HG02973 (cell line): ENCODE measurements around the gene KANSL1L.
A peak's percentile ranks its signal among the peaks of the same experiment; 100 is the strongest.
"Not testable (repeated sequence)": the region's sequence is repeated elsewhere in the genome, so short reads cannot be mapped to it uniquely, and the experiment has no call there.

Experiments
- ATAC-seq: cut with Tn5 transposase; IDR thresholded peaks from one replicate; pipeline ENCODE4 v1.9.1; 2021; ENCODE audit warnings: moderate library complexity; ENCODE audit not compliant: unreplicated experiment

The KANSL1L gene, protein sequence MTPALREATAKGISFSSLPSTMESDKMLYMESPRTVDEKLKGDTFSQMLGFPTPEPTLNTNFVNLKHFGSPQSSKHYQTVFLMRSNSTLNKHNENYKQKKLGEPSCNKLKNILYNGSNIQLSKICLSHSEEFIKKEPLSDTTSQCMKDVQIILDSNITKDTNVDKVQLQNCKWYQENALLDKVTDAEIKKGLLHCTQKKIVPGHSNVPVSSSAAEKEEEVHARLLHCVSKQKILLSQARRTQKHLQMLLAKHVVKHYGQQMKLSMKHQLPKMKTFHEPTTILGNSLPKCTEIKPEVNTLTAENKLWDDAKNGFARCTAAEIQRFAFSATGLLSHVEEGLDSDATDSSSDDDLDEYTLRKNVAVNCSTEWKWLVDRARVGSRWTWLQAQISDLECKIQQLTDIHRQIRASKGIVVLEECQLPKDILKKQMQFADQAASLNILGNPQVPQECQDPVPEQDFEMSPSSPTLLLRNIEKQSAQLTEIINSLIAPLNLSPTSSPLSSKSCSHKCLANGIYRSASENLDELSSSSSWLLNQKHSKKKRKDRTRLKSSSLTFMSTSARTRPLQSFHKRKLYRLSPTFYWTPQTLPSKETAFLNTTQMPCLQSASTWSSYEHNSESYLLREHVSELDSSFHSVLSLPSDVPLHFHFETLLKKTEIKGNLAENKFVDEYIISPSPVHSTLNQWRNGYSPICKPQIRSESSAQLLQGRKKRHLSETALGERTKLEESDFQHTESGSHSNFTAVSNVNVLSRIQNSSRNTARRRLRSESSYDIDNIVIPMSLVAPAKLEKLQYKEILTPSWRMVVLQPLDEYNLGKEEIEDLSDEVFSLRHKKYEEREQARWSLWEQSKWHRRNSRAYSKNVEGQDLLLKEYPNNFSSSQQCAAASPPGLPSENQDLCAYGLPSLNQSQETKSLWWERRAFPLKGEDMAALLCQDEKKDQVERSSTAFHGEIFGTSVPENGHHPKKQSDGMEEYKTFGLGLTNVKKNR

DNA sequence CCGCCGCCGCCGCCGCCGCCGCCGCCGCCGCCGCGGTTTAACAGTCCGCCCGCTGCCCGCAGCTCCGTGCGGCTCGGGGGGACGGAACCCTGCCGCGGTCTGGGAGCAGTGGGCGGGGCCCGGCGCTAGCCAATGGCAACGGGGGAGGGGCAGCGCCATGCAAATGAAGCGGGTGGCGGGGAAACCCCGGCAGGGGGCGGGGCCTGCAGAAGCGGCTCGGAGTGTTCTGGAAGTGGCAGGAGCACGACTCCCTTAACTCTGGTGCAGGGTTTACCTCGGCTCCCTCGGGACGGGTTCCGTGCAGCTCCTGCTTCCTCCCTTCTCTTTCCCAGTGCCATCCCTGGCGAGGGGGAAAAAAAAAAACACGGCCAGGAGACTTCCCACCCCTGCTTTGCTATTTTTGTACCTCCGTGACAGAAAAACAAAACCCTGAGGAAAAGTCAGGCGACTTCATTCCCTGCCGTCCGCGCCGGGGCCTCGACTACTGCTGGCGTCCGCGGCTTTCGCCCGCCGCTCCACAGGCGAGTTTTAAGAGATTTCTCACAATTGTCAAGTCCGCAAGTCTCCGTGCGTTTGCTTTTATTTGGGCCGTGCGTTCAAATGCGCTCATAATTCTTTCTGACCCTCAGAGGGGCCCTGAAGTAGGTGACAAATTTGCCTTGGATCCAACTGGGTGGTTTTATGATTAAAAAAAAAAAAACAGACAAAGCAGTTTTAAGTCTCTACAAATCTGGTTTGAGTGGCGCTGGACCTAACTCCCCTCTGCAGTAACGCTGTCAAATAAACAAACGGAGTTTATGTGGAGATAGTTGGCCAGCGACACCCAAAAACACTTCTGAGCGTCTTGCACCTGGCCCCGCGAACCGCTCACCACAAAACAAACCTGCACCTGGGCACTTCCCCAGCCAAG, at the start of gene KANSL1L:
TSS of gene KANSL1L (minus strand) at position 101 of the 910 bp plus-strand sequence. CDS start 16,827 bp downstream, outside the sequence.
- ATAC-seq = peak; percentile 67

DNA sequence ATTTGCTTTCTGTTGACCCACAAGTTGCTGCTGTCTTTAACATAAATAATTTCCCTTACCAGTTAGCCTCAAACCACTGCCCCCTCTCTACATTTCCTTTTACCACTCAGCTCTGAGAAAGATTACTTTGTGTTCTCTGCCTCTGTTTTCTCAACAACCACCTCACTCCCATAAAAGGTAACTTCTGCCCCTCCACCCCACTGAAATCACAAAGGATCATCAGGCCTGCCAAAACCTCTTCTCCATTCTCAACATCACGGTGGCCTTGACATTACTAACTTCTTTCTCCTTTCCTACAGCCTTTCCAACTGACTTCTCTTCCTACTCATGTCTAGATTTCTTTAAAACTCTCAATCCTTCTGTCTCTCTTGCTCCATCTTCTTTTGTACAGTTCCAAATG, 43.9 kb upstream of the KANSL1L start:
- ATAC-seq = no peak

DNA sequence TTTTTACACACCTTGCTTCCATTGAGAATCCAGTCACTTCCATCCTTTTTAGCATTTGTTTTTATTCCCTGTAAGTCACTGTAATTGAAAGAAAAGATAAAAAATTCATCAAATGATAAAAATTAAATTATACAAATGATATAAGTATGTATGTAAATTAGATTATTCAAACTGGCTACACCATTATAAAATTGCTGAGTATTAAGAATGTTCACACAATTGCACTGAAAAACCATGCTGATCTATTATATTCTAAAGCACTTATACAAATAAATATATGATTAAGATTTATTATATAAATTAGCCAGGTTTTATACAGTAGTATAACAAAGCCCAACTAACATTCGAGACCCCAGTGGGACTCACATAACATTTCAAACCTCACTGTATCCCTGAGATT, 39.0 kb upstream of the KANSL1L start:
- no peak for ATAC-seq

DNA sequence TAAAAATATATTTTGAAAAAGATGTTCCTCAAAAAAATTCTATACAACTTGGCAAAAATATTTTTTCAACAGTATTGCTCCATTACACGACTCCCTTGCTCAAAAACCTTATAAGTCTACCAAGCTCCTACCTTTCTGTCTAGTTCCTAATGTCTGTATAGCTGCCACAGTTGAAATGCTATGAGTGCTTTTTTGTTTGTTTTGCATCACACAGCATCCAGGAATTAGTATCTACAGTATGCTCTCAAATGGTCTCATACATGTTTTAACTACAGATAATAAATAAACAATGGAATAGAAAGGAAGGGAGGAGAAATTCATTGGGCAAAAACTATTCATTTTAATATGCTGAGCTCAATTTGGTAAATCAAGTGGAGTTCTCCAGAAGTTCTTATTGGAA, 36.7 kb upstream of the KANSL1L start:
- ATAC-seq = no peak

DNA sequence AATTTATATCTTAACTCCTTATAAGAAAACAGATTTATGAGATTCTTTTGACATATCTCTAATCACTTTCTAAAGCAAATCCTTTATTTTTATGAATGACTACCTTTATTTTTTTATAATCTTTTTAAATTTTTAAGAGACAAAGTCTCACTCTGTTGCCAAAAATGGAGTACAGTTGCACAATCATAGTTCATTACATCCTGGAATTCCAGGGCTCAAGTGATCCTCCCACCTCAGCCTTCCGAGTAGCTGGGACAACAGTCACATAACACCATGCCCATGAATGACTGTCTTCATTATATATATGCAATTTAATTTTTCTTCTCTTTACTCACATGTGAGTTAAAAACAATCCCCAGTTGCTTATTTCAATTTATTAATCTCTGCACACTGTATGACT, 32.3 kb upstream of the KANSL1L start:
- no peak for ATAC-seq

DNA sequence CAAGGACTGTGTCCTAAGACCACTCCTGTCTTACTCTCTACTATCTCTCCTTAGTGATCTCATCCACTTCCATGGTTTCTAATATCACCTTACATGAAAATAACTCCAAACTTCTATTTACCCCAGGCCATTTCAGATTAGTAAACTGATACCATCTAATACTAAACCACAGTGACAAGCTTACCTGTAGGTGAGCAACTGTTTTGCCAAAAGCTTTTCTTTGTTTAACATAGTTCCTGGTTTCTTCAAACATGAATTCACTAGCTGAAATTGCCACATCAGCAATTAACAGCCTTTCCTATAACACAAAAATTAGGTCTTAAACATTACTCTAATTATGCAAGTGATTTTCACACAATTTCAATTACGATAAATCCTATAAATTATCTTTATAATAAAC, 31.9 kb upstream of the KANSL1L start:
- ATAC-seq = no peak

DNA sequence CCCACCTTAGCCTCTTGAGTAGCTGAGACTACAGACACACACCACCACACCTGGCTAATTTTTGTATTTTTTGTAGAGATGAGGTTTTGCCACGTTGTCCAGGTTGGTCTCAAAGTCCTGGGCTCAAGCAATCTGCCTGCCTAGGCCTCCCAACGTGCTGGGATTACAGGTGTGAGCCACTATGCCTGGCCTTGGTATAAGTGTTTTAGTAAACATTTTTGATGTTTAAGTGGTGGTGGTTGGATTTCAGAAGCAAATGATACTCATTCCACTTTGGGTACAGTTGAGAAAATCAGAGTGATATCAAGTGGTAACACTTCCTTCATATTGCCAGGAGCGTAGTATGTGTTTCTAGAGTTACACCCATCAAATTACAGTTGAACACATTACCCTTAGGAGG, 28.6 kb upstream of the KANSL1L start:
- no peak for ATAC-seq

DNA sequence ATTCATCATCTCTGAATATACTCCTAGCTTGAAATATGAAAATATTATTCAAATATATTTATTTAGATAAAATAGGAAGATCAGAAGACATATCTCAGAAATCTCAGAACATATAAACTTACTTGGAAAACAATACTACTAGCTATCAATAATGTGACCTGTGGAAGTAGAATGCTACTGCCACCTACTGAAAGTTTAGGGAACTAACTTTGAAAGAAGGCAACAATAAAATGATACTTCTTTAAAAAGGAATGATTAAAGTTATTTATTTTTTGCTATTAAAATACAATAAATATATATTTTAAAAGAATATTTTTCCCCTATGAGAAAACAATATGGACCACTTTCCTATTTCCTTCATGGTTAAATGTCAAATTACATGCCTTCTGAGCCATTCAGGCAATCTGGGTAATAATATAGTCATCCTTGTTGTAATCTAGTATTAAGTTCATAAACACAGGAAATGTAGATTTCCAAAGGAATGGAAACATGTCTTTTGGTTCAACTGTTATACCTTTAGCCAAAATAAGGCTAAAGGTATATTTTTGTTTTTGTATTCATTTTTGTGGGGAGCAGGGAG, 28.1 kb upstream of the KANSL1L start:
- peak; percentile 47 for ATAC-seq

DNA sequence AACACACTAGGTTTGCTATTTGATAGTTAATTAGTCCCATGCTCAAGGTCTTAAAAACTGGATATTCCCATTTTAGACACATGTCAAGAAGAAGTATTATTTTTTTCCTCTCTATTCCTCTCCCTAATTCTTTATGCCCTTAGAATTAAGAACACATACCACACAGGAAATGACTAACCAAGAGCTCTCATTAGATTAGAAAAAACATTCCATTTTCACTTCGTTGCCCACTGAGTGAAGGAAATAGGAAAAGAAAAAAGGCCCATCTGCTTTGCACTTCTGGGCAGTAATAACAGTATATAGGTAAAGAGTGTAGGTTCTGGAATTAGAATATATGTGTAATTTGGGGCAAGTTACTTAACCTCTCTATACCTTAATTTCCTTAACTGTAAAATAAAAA, 27.1 kb upstream of the KANSL1L start:
- ATAC-seq = no peak

DNA sequence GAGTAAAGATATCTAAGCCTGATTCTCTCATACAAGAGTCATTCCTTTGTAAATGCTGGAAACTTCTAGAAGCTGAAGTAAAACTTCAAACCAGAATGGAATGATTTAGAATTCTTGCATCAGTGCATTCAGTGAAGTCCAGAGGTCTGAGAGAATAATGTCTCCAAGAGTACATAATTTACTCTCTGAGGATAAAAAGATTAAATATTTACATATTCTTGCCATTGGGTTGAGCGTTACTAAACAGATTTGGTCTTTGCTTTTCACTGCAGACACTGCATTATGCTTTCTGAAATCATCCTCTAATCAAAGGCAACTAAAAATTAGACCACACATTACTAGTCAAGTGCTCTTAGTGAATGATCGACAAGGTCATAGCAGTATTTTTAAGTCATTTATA, 26.5 kb upstream of the KANSL1L start:
- ATAC-seq = no peak

DNA sequence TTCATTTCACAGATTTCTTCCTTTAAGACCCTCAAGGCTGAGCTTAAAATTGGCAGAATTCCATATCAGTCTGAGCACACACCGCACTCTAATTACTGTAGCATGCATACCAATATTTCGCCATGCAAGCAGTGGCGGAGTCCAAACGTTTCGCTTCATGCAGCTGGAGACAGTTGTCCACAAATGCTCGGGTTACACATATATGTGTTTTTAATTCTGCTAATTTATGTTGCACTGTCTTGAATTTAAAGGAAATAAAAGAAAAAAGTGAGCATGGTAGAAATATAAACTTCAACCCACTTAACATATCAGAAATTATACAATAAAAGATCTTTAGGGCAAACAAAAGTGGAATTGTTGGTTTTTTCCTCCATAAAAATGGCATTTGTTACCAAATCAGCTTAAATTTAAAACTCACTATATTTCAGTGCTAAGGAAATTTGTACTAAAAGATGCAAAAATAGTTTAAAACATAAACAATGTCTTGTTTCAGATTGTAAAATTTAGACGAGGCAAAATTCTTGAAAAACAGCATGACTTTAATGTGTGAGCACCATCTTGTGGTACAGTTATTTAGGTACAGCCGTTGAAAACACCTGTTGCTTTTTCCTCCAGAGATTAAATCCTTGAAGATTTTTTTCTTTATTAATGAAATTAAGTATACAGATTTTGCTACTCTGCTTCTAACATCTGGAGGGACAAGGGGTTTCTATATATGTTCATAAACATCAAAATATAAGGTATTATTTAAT, 24.1 kb upstream of the KANSL1L start:
- ATAC-seq = peak; percentile 49

DNA sequence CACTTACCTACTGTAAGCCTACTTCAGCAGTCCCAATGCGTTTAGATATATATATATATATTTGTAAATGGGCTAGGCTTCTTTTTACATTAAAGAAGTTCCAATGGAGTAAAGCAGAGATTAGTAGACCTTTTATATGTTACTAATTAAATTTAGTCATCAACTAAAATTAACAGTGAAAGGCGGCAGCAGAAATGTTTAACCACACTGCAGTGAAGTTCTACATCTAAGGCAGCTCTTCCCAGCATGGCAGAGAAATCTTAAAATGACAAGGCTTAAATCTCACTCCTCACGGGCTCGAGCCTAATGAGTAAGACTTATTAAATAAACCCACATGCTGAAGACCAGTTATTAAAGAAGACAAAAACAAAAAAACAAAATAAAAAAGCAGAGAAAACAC, 19.1 kb upstream of the KANSL1L start:
- ATAC-seq = no peak

DNA sequence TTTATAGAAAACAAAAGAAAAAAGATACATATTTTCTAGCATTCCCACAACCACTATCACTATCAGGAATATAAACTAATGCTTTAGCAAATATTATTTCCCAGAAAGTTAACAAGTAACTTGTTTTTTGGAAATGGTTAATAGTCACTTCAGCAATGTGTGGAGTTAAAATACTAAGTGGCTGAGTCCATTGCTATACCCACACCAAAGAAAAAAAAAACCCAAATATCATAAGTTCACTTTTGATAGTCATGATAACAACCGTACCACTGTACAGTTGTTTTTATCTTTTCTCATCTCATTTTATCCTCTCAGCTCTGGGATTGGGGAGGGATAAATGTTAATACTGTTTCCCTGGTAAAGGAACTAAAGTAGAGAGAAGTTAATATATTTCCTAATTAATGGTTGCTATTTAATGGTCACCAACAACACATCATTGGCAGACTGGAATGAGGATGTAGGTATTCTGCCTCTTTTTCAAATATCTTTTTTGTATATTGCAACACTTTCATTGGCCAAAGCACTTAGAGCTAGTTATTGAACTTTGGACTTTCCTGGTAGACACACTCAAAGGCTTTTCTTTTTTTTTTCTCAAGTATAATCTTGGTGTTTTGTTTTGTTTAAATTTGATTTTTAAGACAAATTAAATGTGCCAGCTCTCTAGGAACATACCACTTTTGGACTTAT, 18.4 kb upstream of the KANSL1L start:
- ATAC-seq = no peak

DNA sequence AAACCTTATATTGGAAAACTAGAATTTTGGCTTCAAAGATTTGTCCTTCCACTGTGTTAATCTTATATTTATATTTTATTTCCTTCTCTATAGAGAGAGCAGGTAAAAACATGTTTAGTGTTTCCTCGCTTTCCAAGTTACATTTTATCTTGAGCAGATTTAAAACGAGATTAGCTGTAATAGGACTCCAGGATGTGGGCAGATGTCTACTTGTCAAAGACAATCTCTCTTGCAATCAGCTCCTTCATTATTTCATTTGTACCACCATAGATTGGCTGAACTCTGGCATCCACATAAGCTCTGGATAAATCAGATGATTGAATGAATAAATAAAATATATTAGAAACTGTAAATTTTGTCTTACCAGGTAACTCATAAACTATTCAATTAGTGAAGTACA, 17.5 kb upstream of the KANSL1L start:
- no peak for ATAC-seq

DNA sequence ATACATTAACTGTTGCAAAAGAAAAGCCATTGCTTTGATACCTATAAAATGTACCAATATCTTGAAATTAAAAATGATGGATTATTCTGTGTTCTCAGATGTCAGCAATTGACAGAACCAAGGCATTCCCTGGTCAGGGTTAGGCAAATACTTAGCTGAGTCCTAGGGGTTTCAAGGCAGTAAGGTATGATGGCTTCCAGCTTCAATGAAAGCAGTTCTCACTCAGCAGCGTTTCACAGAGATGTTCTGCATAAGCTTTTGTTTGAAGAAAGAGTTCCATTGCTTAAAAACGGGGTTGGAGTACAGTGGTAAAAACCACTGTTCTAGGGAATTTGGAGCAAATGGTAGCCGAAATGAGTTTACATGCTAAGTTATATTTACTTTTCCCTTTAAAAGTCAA, 17.0 kb upstream of the KANSL1L start:
- ATAC-seq = no peak

DNA sequence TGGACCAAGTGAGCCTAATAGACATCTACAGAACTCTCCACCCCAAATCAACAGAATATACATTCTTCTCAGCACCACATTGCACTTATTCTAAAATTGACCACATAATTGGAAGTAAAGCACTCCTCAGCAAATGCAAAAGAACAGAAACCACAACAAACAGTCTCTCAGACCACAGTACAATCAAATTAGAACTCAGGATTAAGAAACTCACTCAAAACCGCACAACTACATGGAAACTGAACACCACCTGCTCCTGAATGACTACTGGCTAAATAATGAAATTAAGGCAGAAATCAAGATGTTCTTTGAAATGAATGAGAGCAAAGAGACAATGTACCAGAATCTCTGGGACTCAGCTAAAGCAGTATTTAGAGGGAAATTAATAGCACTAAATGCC, 12.7 kb upstream of the KANSL1L start:
- ATAC-seq = not testable (repeated sequence)

DNA sequence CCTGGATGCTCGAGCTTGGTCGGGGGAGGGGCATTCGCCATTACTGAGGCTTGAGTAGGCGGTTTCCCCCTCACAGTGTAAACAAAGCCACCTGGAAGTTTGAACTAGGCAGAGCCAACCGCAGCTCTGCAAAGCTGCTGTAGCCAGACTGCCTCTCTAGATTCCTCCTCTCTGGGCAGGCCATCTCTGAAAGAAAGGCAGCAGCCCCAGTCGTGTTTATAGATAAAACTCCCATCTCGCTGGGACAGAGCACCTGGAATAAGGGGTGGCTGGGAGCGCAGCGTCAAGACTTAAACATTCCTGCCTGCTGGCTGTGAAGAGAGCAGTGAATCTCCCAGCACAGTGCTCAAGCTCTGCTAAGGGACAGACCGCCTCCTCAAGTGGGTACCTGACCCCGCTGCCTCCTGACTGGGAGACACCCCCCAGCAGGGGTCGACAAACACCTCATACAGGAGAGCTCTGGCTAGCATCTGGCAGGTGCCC, 10.4 kb upstream of the KANSL1L start:
- not testable (repeated sequence) for ATAC-seq

DNA sequence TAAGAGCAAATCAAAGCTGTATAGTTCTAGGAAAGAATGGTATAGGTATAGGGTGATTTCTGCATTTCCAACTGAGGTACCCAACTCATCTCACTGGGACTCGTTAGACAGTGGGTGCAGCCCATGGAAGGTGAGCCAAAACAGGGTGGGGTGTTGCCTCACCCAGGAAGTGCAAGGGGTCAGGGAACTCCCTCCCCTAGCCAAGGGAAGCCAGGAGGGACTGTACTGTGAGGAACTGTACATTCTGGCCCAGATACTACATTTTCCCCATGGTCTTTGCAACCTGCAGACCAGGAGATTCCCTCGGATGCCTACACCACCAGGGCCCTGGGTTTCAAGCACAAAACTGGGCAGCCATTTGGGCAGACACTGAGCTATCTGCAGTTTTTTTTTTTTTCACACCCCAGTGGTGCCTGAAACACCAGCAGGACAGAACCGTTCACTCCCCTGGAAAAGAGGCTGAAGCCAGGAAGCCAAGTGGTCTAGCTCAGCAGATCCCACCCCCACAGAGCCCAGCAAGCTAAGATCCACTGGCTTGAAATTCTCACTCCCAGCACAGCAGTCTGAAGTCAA, 9.9 kb upstream of the KANSL1L start:
- ATAC-seq = not testable (repeated sequence)

DNA sequence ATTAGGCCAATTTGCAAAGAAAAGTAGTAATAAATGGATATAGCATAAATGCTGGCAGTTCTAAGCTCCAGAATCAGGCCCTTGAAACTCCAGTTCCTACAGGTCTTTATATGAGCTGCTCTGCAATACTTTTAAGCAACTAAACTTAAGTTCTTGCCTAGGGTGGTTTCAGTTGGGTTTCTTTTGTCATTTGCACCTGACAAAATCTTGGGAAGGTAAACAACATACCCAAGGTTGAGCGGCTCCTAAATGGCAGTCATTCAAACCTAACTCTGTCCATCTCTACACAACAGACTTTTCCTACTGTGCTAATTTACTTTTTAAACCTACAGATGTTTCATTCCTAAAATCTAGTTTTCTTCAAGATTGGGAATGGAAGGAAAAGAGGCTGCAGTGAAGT, 9.3 kb upstream of the KANSL1L start:
- ATAC-seq = no peak
